Neural crest cell (in vitro differentiated cells): ENCODE data around the gene PSG1. TPM values are rescaled to one million over a fixed set of nuclear protein-coding genes. Genes with fewer than 3 reads are reported as not detected.
"Not testable (repeated sequence)": the region's sequence is repeated elsewhere in the genome, so short reads cannot be mapped to it uniquely, and the experiment has no call there.

Experiments
- DNase-seq: peaks from one replicate; pipeline ENCODE4 v3.0.0; 2021; ENCODE audit warnings: low read depth, mixed read lengths, low spot score
- H3K27ac Mint-ChIP-seq: one replicate; pipeline ENCODE4 v1.8.0; 2021; ENCODE audit warnings: mild to moderate bottlenecking, mixed read lengths; ENCODE audit not compliant: unreplicated experiment
- H3K27me3 Mint-ChIP-seq: 2 replicates; pipeline ENCODE4 v1.8.0; 2021; ENCODE audit warnings: low read depth, mild to moderate bottlenecking, mixed read lengths
- H3K36me3 Mint-ChIP-seq: 2 replicates; pipeline ENCODE4 v1.8.0; 2021; ENCODE audit warnings: low read depth, mild to moderate bottlenecking, mixed read lengths
- H3K4me1 Mint-ChIP-seq: 2 replicates; pipeline ENCODE4 v1.8.0; 2021; ENCODE audit warnings: mixed read lengths
- H3K4me3 Mint-ChIP-seq: one replicate; pipeline ENCODE4 v1.8.0; 2021; ENCODE audit warnings: mild to moderate bottlenecking, mixed read lengths
- H3K9me3 Mint-ChIP-seq: 2 replicates; pipeline ENCODE4 v1.8.0; 2021; ENCODE audit warnings: mixed read lengths
- total RNA-seq: library from RNA; stranded (reverse); gene quantifications from 2 replicates; pipeline ENCODE4 v1.2.1, GENCODE V29; 2021
- TF ChIP-seq, protein P1 (sequence below): fragments of 200-600 bp; sonication (generic); conservative IDR thresholded peaks from 2 replicates; pipeline ENCODE4 v1.5.0; 2021; ENCODE audit warnings: antibody characterized with exemption, mild to moderate bottlenecking

PSG1 gene
- total RNA-seq, 1 donor from 2014 or later: not detected

GRCh38 chr19:42856866-42857543 is 22.5 kb downstream of the PSG1 start:
- H3K9me3 Mint-ChIP-seq, H3K27ac Mint-ChIP-seq, H3K4me3 Mint-ChIP-seq, H3K36me3 Mint-ChIP-seq, DNase-seq, H3K27me3 Mint-ChIP-seq, H3K4me1 Mint-ChIP-seq: not testable (repeated sequence)
- TF ChIP-seq, protein P1, sequence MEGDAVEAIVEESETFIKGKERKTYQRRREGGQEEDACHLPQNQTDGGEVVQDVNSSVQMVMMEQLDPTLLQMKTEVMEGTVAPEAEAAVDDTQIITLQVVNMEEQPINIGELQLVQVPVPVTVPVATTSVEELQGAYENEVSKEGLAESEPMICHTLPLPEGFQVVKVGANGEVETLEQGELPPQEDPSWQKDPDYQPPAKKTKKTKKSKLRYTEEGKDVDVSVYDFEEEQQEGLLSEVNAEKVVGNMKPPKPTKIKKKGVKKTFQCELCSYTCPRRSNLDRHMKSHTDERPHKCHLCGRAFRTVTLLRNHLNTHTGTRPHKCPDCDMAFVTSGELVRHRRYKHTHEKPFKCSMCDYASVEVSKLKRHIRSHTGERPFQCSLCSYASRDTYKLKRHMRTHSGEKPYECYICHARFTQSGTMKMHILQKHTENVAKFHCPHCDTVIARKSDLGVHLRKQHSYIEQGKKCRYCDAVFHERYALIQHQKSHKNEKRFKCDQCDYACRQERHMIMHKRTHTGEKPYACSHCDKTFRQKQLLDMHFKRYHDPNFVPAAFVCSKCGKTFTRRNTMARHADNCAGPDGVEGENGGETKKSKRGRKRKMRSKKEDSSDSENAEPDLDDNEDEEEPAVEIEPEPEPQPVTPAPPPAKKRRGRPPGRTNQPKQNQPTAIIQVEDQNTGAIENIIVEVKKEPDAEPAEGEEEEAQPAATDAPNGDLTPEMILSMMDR: peak; percentile 19

DNA sequence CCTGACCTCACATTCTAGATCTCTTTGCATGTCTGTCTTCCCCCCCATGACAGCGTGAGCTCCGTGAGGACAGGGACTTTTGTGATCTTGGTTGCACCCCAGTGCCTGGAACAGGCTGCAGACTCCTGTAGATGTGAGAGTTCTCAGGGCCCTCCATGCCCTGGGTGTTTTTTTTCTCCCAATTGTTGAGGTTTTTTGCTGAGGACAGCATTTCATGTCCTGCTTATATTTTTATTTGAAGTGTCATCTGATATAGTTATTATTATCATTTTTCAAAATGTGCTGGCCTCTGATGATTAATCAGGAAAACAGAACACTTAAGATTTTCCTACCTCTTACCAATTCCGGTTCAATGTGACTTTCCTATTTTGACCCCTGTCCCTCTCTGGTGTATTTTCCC is 24.8 kb downstream of the PSG1 start:
- H3K27ac Mint-ChIP-seq, H3K9me3 Mint-ChIP-seq, H3K4me1 Mint-ChIP-seq, H3K36me3 Mint-ChIP-seq, DNase-seq, H3K27me3 Mint-ChIP-seq, H3K4me3 Mint-ChIP-seq: not testable (repeated sequence)

- H3K9me3 Mint-ChIP-seq, H3K27ac Mint-ChIP-seq, H3K27me3 Mint-ChIP-seq, H3K4me1 Mint-ChIP-seq, H3K36me3 Mint-ChIP-seq, H3K4me3 Mint-ChIP-seq, DNase-seq: not testable (repeated sequence)
These were observed 26.3 kb downstream of the PSG1 start for GRCh38 chr19:42853231-42853630.

DNA sequence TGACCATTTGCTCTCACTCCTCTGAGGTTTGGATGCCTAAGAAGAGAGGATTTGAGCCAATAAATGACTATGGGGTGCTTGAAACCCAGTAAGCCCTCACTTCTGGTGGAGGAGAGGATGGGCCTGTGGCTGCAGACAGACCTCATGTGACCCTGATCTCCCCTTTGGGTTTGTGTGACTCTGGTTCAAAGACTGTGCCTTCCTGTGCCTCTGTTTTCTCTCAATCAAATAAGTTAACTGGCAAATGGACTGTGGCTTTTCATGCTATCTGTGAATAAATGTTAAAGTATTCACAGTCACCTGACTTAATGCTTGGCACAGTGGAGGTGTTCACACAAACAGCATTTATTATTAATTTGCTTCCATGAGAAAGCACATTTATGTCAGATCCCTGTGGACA is 26.7 kb downstream of the PSG1 start:
- not testable (repeated sequence) for H3K9me3 Mint-ChIP-seq, H3K27ac Mint-ChIP-seq, H3K4me1 Mint-ChIP-seq, H3K27me3 Mint-ChIP-seq, H3K36me3 Mint-ChIP-seq, H3K4me3 Mint-ChIP-seq, DNase-seq

DNA sequence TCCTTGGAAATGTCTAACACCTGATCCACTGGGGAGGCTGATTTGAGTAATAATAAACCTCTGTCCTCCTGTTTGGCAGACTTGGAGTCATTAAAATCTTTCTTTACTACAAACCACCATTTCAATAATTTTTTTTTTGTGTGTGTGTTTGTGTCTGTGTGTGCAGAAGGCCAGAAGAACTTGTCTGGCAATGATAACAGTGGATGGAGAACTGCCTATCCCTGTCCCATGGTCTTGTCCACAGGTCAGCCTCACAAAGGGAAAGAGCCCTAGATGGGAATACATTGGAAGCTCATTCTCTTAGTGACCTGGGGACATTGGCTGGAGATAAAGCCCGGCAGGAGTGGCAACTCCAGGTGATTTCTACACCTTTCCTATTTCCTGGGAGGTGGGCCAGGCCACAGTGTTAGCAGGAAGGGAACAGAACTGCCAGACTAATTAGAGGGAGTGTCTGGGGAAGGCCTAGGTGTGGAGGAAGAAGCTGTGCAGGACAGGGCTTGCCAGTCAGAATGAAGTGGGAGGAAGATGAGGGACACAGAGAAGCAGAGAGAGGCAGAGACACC is 27.7 kb downstream of the PSG1 start:
- DNase-seq, H3K27ac Mint-ChIP-seq, H3K9me3 Mint-ChIP-seq, H3K36me3 Mint-ChIP-seq, H3K4me3 Mint-ChIP-seq, H3K27me3 Mint-ChIP-seq, H3K4me1 Mint-ChIP-seq: not testable (repeated sequence)

DNA sequence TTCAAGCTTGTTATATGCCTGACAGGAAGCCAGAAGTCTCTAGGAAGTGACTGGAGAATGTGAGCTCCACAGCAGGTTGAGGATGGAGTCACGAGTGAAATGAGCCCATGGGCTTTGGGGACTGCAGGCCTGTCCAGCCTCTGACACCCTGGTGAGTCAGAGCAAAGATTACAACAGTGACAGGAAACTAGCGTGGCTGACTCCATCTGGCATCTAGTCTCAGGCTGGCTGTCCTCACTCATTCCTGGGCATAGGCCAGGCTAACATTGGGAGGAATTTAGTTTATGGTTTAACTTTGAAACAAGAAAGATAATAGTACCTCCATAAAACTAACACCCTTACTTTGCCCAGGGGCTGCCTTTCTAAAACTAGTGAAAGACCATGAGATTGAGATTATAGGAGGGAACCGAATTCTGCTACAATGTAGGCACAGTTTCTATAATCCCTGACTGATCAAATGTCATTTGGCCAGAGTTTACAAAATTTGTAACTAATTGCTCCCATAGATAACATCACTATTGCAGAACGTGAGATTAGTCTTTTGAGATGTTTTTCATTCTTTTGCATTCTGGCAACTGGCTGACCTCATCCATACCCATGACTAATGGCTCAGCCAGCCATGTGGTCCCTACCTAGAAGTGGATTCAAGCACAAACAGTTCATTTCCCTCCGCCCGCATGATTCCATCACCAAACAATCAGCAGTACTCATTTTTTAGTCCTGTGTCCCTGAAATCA is 28.4 kb downstream of the PSG1 start:
- H3K27ac Mint-ChIP-seq: no peak overlapping the region
- no peaks in the 10 kb centered on the region for H3K4me1 Mint-ChIP-seq
- TF ChIP-seq, protein P1: no peak
- H3K36me3 Mint-ChIP-seq: peaks cover 5% of the 10 kb centered on the region
- peaks cover 10% of the 10 kb centered on the region for H3K9me3 Mint-ChIP-seq
- no peak overlapping the region for H3K4me3 Mint-ChIP-seq
- H3K27me3 Mint-ChIP-seq: no peaks in the 10 kb centered on the region
- no peak for DNase-seq

- no peak for DNase-seq
- Mint-ChIP-seq H3K4me3 (no peak overlapping the region), H3K27me3 (no peaks in the 10 kb centered on the region), H3K36me3 (peaks cover 2% of the 10 kb centered on the region), H3K9me3 (peaks cover 13% of the 10 kb centered on the region), H3K27ac (no peak overlapping the region), H3K4me1 (no peaks in the 10 kb centered on the region)
- TF ChIP-seq, protein P1: no peak
These were observed 32.9 kb downstream of the PSG1 start for GRCh38 chr19:42846597-42846996.

GRCh38 chr19:42843631-42844030 is 35.9 kb downstream of the PSG1 start:
- not testable (repeated sequence) for H3K4me3 Mint-ChIP-seq, DNase-seq, H3K27ac Mint-ChIP-seq, H3K27me3 Mint-ChIP-seq, H3K36me3 Mint-ChIP-seq, H3K4me1 Mint-ChIP-seq
- H3K9me3 Mint-ChIP-seq: peaks cover 24% of the 10 kb centered on the region

DNA sequence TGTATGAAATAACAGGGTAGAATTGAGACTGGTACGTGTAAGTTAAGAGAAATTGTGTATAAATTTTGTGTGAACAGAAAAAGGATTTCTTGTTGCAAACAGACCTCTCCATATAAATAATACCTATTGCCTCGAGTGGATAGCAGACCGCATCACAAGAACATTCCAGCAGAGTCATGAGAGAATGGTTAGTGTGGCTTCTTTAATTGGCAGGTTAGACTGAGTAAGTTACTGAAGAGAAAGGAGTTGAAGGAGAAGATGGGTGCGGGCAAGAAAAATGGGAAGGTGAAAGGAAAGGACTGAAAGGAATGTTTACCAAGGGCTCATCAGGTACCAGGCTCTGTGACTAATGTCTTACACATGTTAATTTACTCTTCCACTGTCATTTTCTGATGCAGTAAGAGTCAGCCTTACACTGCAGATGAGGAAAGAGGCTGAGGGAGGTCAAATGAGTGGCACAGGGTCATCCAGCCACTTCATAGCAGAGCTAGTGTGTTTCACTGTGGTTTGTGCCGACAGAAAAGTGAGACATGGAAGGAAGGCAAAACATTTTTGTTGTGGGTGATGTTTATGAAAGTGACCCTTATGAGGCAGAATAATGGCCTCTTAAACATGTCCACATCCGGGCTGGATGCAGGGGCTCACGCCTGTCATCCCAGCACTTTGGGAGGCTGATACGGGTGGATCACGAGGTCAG is 46.6 kb downstream of the PSG1 start:
- not testable (repeated sequence) for H3K4me1 Mint-ChIP-seq, H3K27me3 Mint-ChIP-seq, H3K36me3 Mint-ChIP-seq, H3K4me3 Mint-ChIP-seq, H3K27ac Mint-ChIP-seq, DNase-seq
- peaks cover 19% of the 10 kb centered on the region for H3K9me3 Mint-ChIP-seq

GRCh38 chr19:42832023-42832680 is 47.4 kb downstream of the PSG1 start:
- H3K9me3 Mint-ChIP-seq: peaks cover 19% of the 10 kb centered on the region
- H3K36me3 Mint-ChIP-seq, H3K4me1 Mint-ChIP-seq, H3K27me3 Mint-ChIP-seq, H3K4me3 Mint-ChIP-seq, DNase-seq, H3K27ac Mint-ChIP-seq: not testable (repeated sequence)
